Thyroid gland (tissue), 4 donors: ENCODE results near the gene PRKX. TPM values are rescaled to one million over a fixed set of nuclear protein-coding genes. Genes with fewer than 3 reads are reported as not detected.
"Not testable (repeated sequence)": the region's sequence is repeated elsewhere in the genome, so short reads cannot be mapped to it uniquely, and the experiment has no call there.

Experiments
- DNase-seq, 2 donors: peaks; one replicate each; pipeline ENCODE4 v3.0.0-alpha.2; 2019
- H3K27ac ChIP-seq, 3 donors: fragments of 200-600 bp; sonication (generic); 1 replicate in 2 of 3; 2 replicates in 1 of 3; pipeline ENCODE4 v1.5.1; 2016 to 2019; ENCODE audit warnings: mild to moderate bottlenecking in 1 of 3, moderate library complexity in 1 of 3
- H3K27me3 ChIP-seq: fragments of 200-600 bp; sonication (generic); one replicate; pipeline ENCODE4 v1.5.1; 2019
- H3K36me3 ChIP-seq, 2 donors: fragments of 200-600 bp; sonication (generic); one replicate each; pipeline ENCODE4 v1.5.1; 2016 to 2019
- H3K4me1 ChIP-seq, 2 donors: fragments of 200-600 bp; sonication (generic); one replicate each; pipeline ENCODE4 v1.5.1; 2017 to 2019
- H3K4me3 ChIP-seq, 3 donors: fragments of 200-600 bp; sonication (generic); replicated peaks in 1 of 3; 1 replicate in 2 of 3; 2 replicates in 1 of 3; pipeline ENCODE4 v1.5.1; 2016; ENCODE audit warnings: mild to moderate bottlenecking in 1 of 3
- H3K9me3 ChIP-seq: fragments of 200-600 bp; sonication (generic); one replicate; pipeline ENCODE4 v1.5.1; 2017
- CTCF ChIP-seq, 6 experiments: fragments of 200-600 bp in 3 of 6; fragments of 450-650 bp in 3 of 6; sonication (generic) in 3 of 6; IDR thresholded peaks; one replicate each; pipeline ENCODE4 v1.5.1; 2016 to 2019; ENCODE audit warnings: antibody characterized with exemption in 6 of 6, mild to moderate bottlenecking in 2 of 6, inconsistent platforms in 1 of 6, moderate library complexity in 1 of 6
- POLR2A ChIP-seq, 2 donors: fragments of 450-650 bp; IDR thresholded peaks; one replicate each; pipeline ENCODE4 v1.6.1; 2017; ENCODE audit warnings: antibody characterized with exemption in 2 of 2, mild to moderate bottlenecking in 2 of 2, moderate library complexity in 1 of 2
- WGBS, 2 donors: methylation state at CpG; one replicate each; pipeline ENCODE4 v1.1.5; 2017; 5-methylcytosine and 5-hydroxymethylcytosine counted together
- intact Hi-C: fragments of 100-400 bp; cut with DNase I; formaldehyde crosslinking; loops from one replicate; pipeline ENCODE4 v1.15.1; 2023
- total RNA-seq, 4 donors: library from RNA; depleted of rRNA; stranded (reverse); fragments of >200 nt; gene quantifications; one replicate each; pipeline ENCODE4 v1.2.3, GENCODE V29; 2016

Gene PRKX
- total RNA-seq, 4 donors from 2014 or later: 99.9 to 145 (median 129) TPM

- no peak for DNase-seq
- H3K4me1 ChIP-seq: no peaks in the 10 kb centered on the region
- no peaks in the 10 kb centered on the region for H3K9me3 ChIP-seq
- H3K36me3 ChIP-seq: peaks cover 0 to 10% of the 10 kb centered on the region in 2 donors
- no peak overlapping the region for H3K4me3 ChIP-seq
- WGBS, 2 donors: 90 to 94% methylated on average over 9 of the region's 9 CpGs
- TF ChIP-seq CTCF (IDR thresholded peaks at IDR 0.05) (no peak), POLR2A (IDR thresholded peaks at IDR 0.05) (no peak)
- no peak overlapping the region for H3K27ac ChIP-seq
- intact Hi-C loops: no loop called here
- H3K27me3 ChIP-seq: no peaks in the 10 kb centered on the region
Measured at GRCh38 chrX:3666975-3667374, 46.5 kb downstream of the PRKX start.

GRCh38 chrX:3664921-3665320, 48.5 kb downstream of the PRKX start:
- TF ChIP-seq POLR2A (IDR thresholded peaks at IDR 0.05) (no peak), CTCF (IDR thresholded peaks at IDR 0.05) (no peak)
- no peak overlapping the region for H3K27ac ChIP-seq
- no peaks in the 10 kb centered on the region for H3K4me1 ChIP-seq
- no peaks in the 10 kb centered on the region for H3K27me3 ChIP-seq
- 92 to 96% methylated on average over 12 of the region's 12 CpGs for WGBS, 2 donors
- DNase-seq: no peak
- H3K36me3 ChIP-seq: peaks cover 0 to 7% of the 10 kb centered on the region in 2 donors
- intact Hi-C loops: no loop called here
- H3K4me3 ChIP-seq: no peak overlapping the region
- no peaks in the 10 kb centered on the region for H3K9me3 ChIP-seq

- 87 to 90% methylated on average over 9 of the region's 9 CpGs for WGBS, 2 donors
- H3K27ac ChIP-seq, intact Hi-C loops, DNase-seq, H3K36me3 ChIP-seq, H3K27me3 ChIP-seq, H3K9me3 ChIP-seq, H3K4me1 ChIP-seq, H3K4me3 ChIP-seq: not testable (repeated sequence)
Measured at GRCh38 chrX:3663576-3664250, 49.7 kb downstream of the PRKX start.

GRCh38 chrX:3659761-3660160, 53.7 kb downstream of the PRKX start:
- no peak for DNase-seq

GRCh38 chrX:3655181-3655580, 58.3 kb downstream of the PRKX start:
- intact Hi-C loops: no loop called here
- no peaks in the 10 kb centered on the region for H3K27me3 ChIP-seq

More at GRCh38 chrX:3659761-3660160, 53.7 kb downstream of the PRKX start:
- H3K4me3 ChIP-seq: no peak overlapping the region
- no peaks in the 10 kb centered on the region for H3K9me3 ChIP-seq
- H3K27me3 ChIP-seq: no peaks in the 10 kb centered on the region
- intact Hi-C loops: no loop called here
- WGBS, 2 donors: 80 to 81% methylated on average over 7 to 10 of the region's 10 CpGs
- TF ChIP-seq POLR2A (IDR thresholded peaks at IDR 0.05): no peak
- TF ChIP-seq CTCF (IDR thresholded peaks at IDR 0.05): no peak
- H3K4me1 ChIP-seq: no peaks in the 10 kb centered on the region
- H3K36me3 ChIP-seq: peaks cover 2 to 8% of the 10 kb centered on the region in 2 donors
- H3K27ac ChIP-seq: no peak overlapping the region

More at GRCh38 chrX:3655181-3655580, 58.3 kb downstream of the PRKX start:
- H3K36me3 ChIP-seq: peaks cover 15 to 22% of the 10 kb centered on the region in 2 donors
- no peak for TF ChIP-seq CTCF (IDR thresholded peaks at IDR 0.05)
- TF ChIP-seq POLR2A (IDR thresholded peaks at IDR 0.05): no peak
- no peaks in the 10 kb centered on the region for H3K4me1 ChIP-seq
- WGBS, 2 donors: 97 to 98% methylated on average over 7 to 10 of the region's 19 CpGs
- DNase-seq: no peak
- no peak overlapping the region for H3K4me3 ChIP-seq
- no peaks in the 10 kb centered on the region for H3K9me3 ChIP-seq
- no peak overlapping the region for H3K27ac ChIP-seq
